Measurements from ENCODE around the gene USP10.

DNA sequence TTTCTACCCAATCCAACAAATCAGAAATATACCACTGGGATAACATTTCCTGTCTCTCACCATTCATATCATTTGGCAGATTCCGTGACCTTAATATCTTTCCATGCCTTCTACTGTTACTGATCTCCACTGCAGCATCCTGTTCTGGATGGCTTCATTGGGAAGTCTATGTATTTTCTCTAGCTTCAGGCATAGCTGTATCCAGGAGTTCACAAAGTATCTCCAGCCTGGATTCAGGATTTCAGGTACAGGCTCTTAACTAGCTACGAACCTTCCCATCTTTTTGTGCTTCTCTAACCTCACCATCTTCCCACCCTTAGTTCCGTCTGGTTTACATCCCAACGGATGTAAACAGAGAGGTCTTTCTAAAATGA, 15.2 kb upstream of the USP10 start:
- TF ChIP-seq EZH2phosphoT487 (IDR thresholded peaks at IDR 0.05; ENCODE audit: borderline replicate concordance, low read depth, low read length): no peak
- TF ChIP-seq, protein P1, sequence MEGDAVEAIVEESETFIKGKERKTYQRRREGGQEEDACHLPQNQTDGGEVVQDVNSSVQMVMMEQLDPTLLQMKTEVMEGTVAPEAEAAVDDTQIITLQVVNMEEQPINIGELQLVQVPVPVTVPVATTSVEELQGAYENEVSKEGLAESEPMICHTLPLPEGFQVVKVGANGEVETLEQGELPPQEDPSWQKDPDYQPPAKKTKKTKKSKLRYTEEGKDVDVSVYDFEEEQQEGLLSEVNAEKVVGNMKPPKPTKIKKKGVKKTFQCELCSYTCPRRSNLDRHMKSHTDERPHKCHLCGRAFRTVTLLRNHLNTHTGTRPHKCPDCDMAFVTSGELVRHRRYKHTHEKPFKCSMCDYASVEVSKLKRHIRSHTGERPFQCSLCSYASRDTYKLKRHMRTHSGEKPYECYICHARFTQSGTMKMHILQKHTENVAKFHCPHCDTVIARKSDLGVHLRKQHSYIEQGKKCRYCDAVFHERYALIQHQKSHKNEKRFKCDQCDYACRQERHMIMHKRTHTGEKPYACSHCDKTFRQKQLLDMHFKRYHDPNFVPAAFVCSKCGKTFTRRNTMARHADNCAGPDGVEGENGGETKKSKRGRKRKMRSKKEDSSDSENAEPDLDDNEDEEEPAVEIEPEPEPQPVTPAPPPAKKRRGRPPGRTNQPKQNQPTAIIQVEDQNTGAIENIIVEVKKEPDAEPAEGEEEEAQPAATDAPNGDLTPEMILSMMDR (conservative IDR thresholded peaks at IDR 0.05; ENCODE audit: low read length): no peak

All from OCI-LY7 (cell line).